Medulla oblongata (tissue), 1 donor: ENCODE measurements around the gene ZNF649.
"Not testable (repeated sequence)": the region's sequence is repeated elsewhere in the genome, so short reads cannot be mapped to it uniquely, and the experiment has no call there.

Experiments
- DNase-seq: peaks from one replicate; pipeline ENCODE4 v3.0.0-alpha.2; 2015; ENCODE audit errors: extremely low spot score

ZNF649 gene

GRCh38 chr19:51904331-51905165 lies at the start of gene ZNF649:
Gene ZNF649 (minus strand): TSS chr19:51905017. CDS start chr19:51900107, 4,910 bp downstream.
- peak; percentile 93 for DNase-seq

- peak; percentile 42 for DNase-seq
These were observed 44.2 kb upstream of the ZNF649 start for GRCh38 chr19:51948975-51949374.

GRCh38 chr19:51946602-51947001 lies 41.8 kb upstream of the ZNF649 start:
- no peak for DNase-seq

DNA sequence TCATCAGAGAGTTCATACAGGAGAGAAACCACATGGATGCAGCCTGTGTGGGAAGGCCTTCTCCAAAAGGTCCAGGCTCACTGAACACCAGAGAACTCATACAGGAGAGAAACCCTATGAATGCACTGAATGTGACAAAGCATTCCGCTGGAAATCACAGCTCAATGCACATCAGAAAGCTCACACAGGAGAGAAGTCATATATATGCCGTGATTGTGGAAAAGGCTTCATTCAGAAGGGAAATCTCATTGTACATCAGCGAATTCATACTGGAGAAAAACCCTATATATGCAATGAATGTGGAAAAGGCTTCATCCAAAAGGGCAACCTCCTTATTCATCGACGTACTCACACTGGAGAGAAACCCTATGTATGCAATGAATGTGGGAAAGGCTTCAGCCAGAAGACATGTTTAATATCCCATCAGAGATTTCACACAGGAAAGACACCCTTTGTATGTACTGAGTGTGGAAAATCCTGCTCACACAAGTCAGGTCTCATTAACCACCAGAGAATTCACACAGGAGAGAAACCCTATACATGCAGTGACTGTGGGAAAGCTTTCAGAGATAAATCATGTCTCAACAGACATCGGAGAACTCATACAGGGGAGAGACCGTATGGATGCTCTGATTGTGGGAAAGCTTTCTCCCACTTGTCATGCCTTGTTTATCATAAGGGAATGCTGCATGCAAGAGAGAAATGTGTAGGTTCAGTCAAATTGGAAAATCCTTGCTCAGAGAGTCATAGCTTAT lies 40.2 kb upstream of the ZNF649 start:
- no peak for DNase-seq

- no peak for DNase-seq
These were observed 34.1 kb upstream of the ZNF649 start for GRCh38 chr19:51938936-51939335.

GRCh38 chr19:51931921-51932320 lies 27.1 kb upstream of the ZNF649 start:
- no peak for DNase-seq

DNA sequence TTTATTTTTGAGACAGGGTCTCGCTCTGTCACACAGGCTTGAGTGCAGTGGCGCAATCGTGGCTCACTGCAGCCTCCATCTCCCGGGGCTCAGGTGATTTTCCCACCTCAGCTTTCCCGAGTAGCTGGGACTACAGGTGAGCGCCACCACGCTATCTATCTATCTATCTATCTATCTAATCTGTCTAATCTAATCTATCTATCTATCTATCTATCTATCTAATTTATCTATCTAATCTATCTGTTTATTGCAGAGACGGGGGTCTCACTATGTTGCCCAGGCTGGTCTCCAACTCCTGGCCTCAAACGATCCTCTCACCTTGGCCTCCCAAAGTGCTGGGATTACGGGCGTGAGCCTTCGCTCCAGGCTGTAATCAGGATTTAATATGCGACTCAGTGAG lies 23.0 kb upstream of the ZNF649 start:
- no peak for DNase-seq

- DNase-seq, result peak; percentile 96
These were observed 22.2 kb upstream of the ZNF649 start, which contains the start of gene ZNF613 for GRCh38 chr19:51926784-51927741. Gene ZNF613 (plus strand): TSS chr19:51927472. CDS start chr19:51936221, 8,749 bp downstream.

- no peak for DNase-seq
These were observed 21.6 kb upstream of the ZNF649 start for GRCh38 chr19:51926426-51926783.

GRCh38 chr19:51921949-51922348 lies 17.1 kb upstream of the ZNF649 start:
- DNase-seq, result no peak

DNA sequence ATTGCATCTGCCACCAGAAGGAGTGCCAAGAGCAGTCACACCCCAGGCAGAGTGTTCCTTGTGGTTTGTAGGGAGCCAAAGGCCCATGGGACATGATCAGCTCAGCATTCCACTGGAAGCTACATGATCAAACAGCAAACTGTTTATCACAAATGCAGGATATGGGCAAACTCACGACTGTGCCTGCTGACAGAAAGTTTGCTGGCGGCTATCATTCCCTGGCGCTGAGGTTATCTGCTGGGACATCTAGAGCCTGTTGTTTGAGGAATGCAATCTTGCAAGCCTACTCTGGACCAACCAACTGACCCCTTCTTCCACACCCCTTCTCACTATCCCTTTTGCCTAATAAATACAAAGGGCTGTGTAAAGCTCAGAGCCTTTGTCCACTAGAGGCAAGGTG lies 14.8 kb upstream of the ZNF649 start:
- no peak for DNase-seq

GRCh38 chr19:51916167-51916566 lies 11.3 kb upstream of the ZNF649 start:
- no peak for DNase-seq

DNA sequence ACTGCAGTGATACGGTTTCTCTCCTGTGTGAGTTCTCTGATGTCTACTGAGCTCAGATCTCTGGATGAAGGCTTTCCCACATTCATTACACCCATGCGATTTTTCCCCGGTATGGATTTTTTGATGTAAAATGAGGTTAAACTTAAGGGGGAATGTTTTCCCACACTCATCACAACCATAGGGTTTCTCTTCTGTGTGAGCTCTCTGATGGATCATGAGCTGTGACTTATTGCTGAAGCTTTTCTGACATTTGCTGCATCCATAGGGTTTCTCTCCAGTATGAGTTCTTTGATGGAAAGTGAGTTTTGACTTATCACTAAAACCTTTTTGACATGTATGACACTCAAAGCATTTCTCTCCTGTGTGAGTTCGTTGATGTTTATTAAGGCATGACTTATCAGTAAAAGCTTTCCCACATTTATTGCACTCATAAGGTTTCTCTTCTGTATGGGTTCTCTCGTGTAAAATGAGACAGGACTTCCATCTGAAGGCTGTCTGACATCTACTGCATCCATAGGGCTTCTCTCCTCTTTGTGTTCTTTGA lies 10.6 kb upstream of the ZNF649 start:
- DNase-seq, result no peak

DNA sequence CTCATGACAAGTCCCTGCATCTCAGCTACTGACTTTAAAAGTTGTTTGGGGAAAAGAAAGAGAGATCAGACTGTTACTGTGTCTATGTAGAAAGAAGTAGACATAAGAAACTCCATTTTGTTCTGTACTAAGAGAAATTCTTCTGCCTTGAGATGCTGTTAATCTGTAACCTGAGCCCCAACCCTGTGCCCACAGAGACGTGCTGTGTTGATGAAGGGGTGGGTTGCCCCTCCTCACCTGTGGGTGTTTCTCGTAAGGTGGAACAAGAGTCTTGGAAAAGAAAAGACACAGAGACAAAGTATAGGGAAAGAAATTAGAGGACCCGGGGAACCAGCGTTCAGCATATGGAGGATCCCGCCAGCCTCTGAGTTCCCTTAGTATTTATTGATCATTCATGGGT lies 3.2 kb upstream of the ZNF649 start:
- DNase-seq, result not testable (repeated sequence)

GRCh38 chr19:51906108-51906507 lies 1.3 kb upstream of the ZNF649 start:
- DNase-seq, result not testable (repeated sequence)

DNA sequence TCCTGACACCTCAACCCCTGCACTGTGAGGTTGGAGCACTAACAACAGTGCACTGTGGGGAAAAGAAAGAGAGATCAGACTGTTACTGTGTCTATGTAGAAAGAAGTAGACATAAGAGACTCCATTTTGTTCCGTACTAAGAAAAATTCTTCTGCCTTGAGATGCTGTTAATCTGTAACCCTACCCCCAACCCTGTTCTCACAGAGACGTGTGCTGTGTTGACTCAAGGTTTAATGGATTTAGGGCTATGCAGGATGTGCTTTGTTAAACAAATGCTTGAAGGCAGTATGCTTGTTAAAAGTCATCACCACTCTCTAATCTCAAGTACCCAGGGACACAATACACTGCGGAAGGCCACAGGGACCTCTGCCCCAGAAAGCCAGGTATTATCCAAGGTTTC lies 822 bp upstream of the ZNF649 start:
- DNase-seq, result not testable (repeated sequence)

DNA sequence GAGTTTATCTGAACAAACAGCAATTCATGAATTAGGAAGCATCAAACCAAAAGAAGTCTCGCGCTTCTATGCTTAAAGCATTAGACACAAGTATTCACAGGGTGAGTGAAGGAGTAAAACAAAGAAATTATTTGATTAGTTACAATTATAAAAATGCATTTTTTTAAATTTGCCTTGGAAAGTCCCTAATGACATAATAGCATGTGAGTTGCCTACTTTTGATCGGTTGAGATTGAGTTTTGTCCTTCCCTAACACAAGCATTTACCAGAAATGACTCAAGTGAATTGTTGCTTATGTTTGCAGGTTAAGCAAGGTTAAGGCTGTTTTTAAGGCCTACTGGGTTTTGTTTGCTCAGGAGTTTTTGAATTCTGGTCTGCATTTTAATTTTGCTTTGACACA lies 389 bp upstream of the ZNF649 start:
- no peak for DNase-seq

GRCh38 chr19:51903192-51903591 lies 1.6 kb downstream of the ZNF649 start:
- peak; percentile 60 for DNase-seq

- no peak for DNase-seq
These were observed 3.0 kb downstream of the ZNF649 start for GRCh38 chr19:51901860-51902259.

GRCh38 chr19:51891193-51891747 lies 13.5 kb downstream of the ZNF649 start:
- no peak for DNase-seq

DNA sequence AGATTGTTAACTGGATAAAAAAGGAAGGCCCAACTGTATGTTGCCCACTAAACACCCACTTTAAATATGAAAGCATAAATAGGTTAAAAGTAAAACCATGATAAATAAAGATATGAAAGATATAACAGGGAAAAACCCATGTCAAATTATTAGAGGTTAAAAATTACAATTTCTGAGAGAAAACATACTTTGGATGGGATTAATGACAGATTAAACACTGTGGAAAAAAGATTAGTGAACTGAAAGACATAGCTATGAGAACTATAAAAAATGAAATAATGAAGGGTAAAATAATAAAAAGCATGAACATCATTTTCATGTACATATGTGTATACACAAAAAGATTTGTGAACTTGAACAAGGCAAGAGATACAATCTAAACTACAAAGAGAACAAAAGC lies 14.9 kb downstream of the ZNF649 start:
- DNase-seq, result no peak
